Mesenchymal stem cell (in vitro differentiated cells and primary cell): ENCODE results near the gene ZKSCAN3. TPM values are rescaled to one million over a fixed set of nuclear protein-coding genes. Genes with fewer than 3 reads are reported as not detected.
A peak's percentile ranks its signal among the peaks of the same experiment; 100 is the strongest.

Experiments
- DNase-seq: peaks from one replicate; pipeline ENCODE4 v3.0.0-alpha.2; 2013
- H2AFZ ChIP-seq: one replicate; pipeline ENCODE4 v1.6.1; 2013; ENCODE audit warnings: low read depth, mild to moderate bottlenecking, control low read depth, inconsistent platforms, low read length, moderate library complexity
- H2AK5ac ChIP-seq: 2 replicates; pipeline ENCODE4 v1.6.1; 2013; ENCODE audit warnings: low read length, moderate library complexity, mild to moderate bottlenecking, inconsistent platforms; ENCODE audit not compliant: severe bottlenecking
- H2BK120ac ChIP-seq: one replicate; pipeline ENCODE4 v1.6.1; 2013; ENCODE audit warnings: low read depth, mild to moderate bottlenecking, inconsistent platforms, low read length, moderate library complexity
- H2BK12ac ChIP-seq, 2 experiments: one replicate each; pipeline ENCODE4 v1.6.1; 2013; ENCODE audit warnings: inconsistent platforms in 2 of 2, low read length in 2 of 2, mild to moderate bottlenecking in 2 of 2, moderate library complexity in 2 of 2, control low read depth in 1 of 2
- H2BK15ac ChIP-seq: one replicate; pipeline ENCODE4 v1.6.1; 2013; ENCODE audit warnings: mild to moderate bottlenecking, low read depth, inconsistent platforms; ENCODE audit not compliant: poor library complexity, severe bottlenecking
- H2BK5ac ChIP-seq: 2 replicates; pipeline ENCODE4 v1.6.1; 2013; ENCODE audit warnings: low read depth, mild to moderate bottlenecking, low read length, control low read depth, inconsistent platforms; ENCODE audit not compliant: poor library complexity, severe bottlenecking
- H3K14ac ChIP-seq, 2 experiments: one replicate each; pipeline ENCODE4 v1.6.1; 2013; ENCODE audit warnings: inconsistent platforms in 2 of 2, low read length in 2 of 2, control low read depth in 1 of 2, mild to moderate bottlenecking in 1 of 2, moderate library complexity in 1 of 2
- H3K18ac ChIP-seq, 2 experiments: one replicate each; pipeline ENCODE4 v1.6.1; 2013; ENCODE audit warnings: inconsistent platforms in 2 of 2, low read length in 2 of 2, control low read depth in 1 of 2, low read depth in 1 of 2, mild to moderate bottlenecking in 1 of 2
- H3K23ac ChIP-seq, 2 experiments: one replicate each; pipeline ENCODE4 v1.6.1; 2013; ENCODE audit warnings: inconsistent platforms in 2 of 2, low read length in 2 of 2, mild to moderate bottlenecking in 2 of 2, moderate library complexity in 2 of 2, control low read depth in 1 of 2
- H3K27ac ChIP-seq: 2 replicates; pipeline ENCODE4 v1.5.1; 2013; ENCODE audit warnings: mild to moderate bottlenecking, moderate library complexity, low read length, control low read depth, inconsistent platforms; ENCODE audit not compliant: poor library complexity, severe bottlenecking
- H3K27me3 ChIP-seq, 2 experiments: 2 replicates each; pipeline versions ENCODE4 v1.6.1 to v1.7.0; 2013; ENCODE audit warnings: low read length in 2 of 2, mild to moderate bottlenecking in 2 of 2, moderate library complexity in 2 of 2, control low read depth in 1 of 2, inconsistent platforms in 1 of 2; ENCODE audit not compliant: control insufficient read depth in 1 of 2, insufficient read depth in 1 of 2
- H3K36me3 ChIP-seq, 2 experiments: 2 replicates each; pipeline versions ENCODE4 v1.6.1 to v1.7.0; 2013; ENCODE audit warnings: low read length in 2 of 2, control low read depth in 1 of 2, inconsistent platforms in 1 of 2, low read depth in 1 of 2, mild to moderate bottlenecking in 1 of 2; ENCODE audit not compliant: insufficient read depth in 2 of 2, control insufficient read depth in 1 of 2
- H3K4ac ChIP-seq, 2 experiments: one replicate each; pipeline ENCODE4 v1.6.1; 2013; ENCODE audit warnings: inconsistent platforms in 2 of 2, low read length in 2 of 2, mild to moderate bottlenecking in 2 of 2, moderate library complexity in 2 of 2, control low read depth in 1 of 2, low read depth in 1 of 2
- H3K4me1 ChIP-seq: 2 replicates; pipeline ENCODE4 v1.6.1; 2013; ENCODE audit warnings: low read depth, low read length, control low read depth; ENCODE audit not compliant: control insufficient read depth, insufficient read depth
- H3K4me2 ChIP-seq: 2 replicates; pipeline ENCODE4 v1.6.1; 2013; ENCODE audit warnings: low read length, mild to moderate bottlenecking, inconsistent platforms; ENCODE audit not compliant: poor library complexity, severe bottlenecking
- H3K4me3 ChIP-seq, 2 experiments: 2 replicates each; pipeline versions ENCODE4 v1.5.1 to v1.7.0; 2013; ENCODE audit warnings: low read length in 2 of 2, mild to moderate bottlenecking in 2 of 2, control low read depth in 1 of 2, low read depth in 1 of 2; ENCODE audit not compliant: insufficient read depth in 1 of 2
- H3K79me1 ChIP-seq: replicated peaks from 2 replicates; pipeline ENCODE4 v1.6.1; 2013; ENCODE audit warnings: mild to moderate bottlenecking, control low read depth, low read length, inconsistent platforms; ENCODE audit not compliant: poor library complexity, severe bottlenecking
- H3K9ac ChIP-seq: 2 replicates; pipeline ENCODE4 v1.7.0; 2013; ENCODE audit warnings: mild to moderate bottlenecking, low read length, moderate library complexity
- H3K9me3 ChIP-seq: 2 replicates; pipeline ENCODE4 v1.7.0; 2013; ENCODE audit warnings: mild to moderate bottlenecking, low read length; ENCODE audit not compliant: control insufficient read depth
- H4K8ac ChIP-seq: one replicate; pipeline ENCODE4 v1.6.1; 2013; ENCODE audit warnings: inconsistent platforms, mild to moderate bottlenecking, low read length, moderate library complexity
- H4K91ac ChIP-seq: one replicate; pipeline ENCODE4 v1.6.1; 2013; ENCODE audit warnings: mild to moderate bottlenecking, low read length, inconsistent platforms
- WGBS: methylation state at CpG from one replicate; pipeline ENCODE4 v1.1.7; 2013; ENCODE audit warnings: mixed read lengths; 5-methylcytosine and 5-hydroxymethylcytosine counted together
- small RNA-seq: library from polyadenylated mRNA; stranded (forward); fragments of <200 nt; extraction: miRNeasy Mini kit (QIAGEN cat#:217004); gene quantifications from one replicate; pipeline ENCODE3, GENCODE V24; 2013; ENCODE audit warnings: low read depth

ZKSCAN3 gene

DNA sequence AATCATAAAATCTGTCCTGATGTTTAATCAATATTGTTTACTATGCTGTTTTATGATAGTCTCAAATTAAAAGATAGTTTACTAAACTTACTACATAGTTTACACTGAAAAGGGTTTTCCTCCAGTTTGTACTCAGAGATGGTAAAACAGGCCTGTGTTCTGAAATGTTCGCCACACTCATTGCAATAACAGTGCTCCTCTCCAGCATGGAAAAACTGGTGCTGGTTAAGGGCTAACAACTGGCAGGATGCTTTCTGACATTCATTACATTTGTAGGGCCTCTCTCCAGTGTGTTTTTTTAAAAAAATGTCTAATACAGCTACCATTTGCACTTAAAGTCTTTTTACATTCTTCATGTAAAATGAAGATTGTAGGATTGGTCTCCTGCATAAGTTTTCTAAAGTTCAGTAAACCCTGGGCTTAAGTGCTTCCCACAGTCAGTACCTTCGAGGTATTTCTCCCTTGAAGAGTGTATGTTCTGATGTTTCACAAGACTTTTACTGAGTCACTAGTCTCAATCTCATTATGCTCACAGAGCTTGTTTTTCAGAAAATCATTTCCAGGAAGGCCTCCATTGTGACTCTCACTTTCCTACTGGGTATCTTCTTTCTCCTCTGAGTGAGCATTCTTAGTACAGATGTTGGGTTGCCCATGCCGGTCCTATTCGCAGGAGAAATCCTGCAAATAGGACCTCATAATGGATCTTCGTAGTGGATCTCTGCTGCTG, 58.5 kb downstream of the ZKSCAN3 start:
- 85% methylated on average over 5 of the region's 5 CpGs for WGBS
- Histone ChIP-seq H3K4me1 (no peaks in the 10 kb centered on the region), H3K9me3 (no peaks in the 10 kb centered on the region), H3K4me2 (no peak overlapping the region), H2BK12ac (no peak overlapping the region), H4K91ac (no peak overlapping the region), H3K27me3 (peaks cover 0 to 5% of the 10 kb centered on the region in 2 experiments), H3K14ac (no peak overlapping the region), H3K79me1 (no peaks in the 10 kb centered on the region), H3K18ac (no peak overlapping the region), H3K27ac (no peak overlapping the region), H3K4me3 (no peak overlapping the region), H2BK15ac (no peak overlapping the region), H2AK5ac (no peak overlapping the region), H3K9ac (no peak overlapping the region), H3K23ac (no peak overlapping the region), H3K36me3 (no peaks in the 10 kb centered on the region), H2AFZ (no peak overlapping the region), H4K8ac (no peak overlapping the region), H2BK120ac (no peak overlapping the region), H2BK5ac (no peak overlapping the region), H3K4ac (no peak overlapping the region)
- DNase-seq = peak; percentile 17

- H4K91ac ChIP-seq = no peak overlapping the region
- H3K4ac ChIP-seq = no peak overlapping the region
- H2BK120ac ChIP-seq = no peak overlapping the region
- H2AK5ac ChIP-seq = no peak overlapping the region
- DNase-seq = no peak
- H3K18ac ChIP-seq = no peak overlapping the region
- H3K23ac ChIP-seq = no peak overlapping the region
- no peaks in the 10 kb centered on the region for H3K4me1 ChIP-seq
- H3K9me3 ChIP-seq = no peaks in the 10 kb centered on the region
- H3K4me3 ChIP-seq = no peak overlapping the region
- no peak overlapping the region for H3K14ac ChIP-seq
- no peak overlapping the region for H3K9ac ChIP-seq
- no peak overlapping the region for H4K8ac ChIP-seq
- H3K36me3 ChIP-seq = no peaks in the 10 kb centered on the region
- H3K4me2 ChIP-seq = no peak overlapping the region
- H2BK5ac ChIP-seq = no peak overlapping the region
- H3K79me1 ChIP-seq = no peaks in the 10 kb centered on the region
- H2BK12ac ChIP-seq = no peak overlapping the region
- H3K27me3 ChIP-seq = peaks cover 0 to 5% of the 10 kb centered on the region in 2 experiments
- H2AFZ ChIP-seq = no peak overlapping the region
- H2BK15ac ChIP-seq = no peak overlapping the region
- no peak overlapping the region for H3K27ac ChIP-seq
- 100% methylated on average over 1 of the region's 2 CpGs for WGBS
These were observed 61.0 kb downstream of the ZKSCAN3 start for GRCh38 chr6:28410767-28411166.

GRCh38 chr6:28413681-28414080, 63.9 kb downstream of the ZKSCAN3 start:
- DNase-seq = no peak
- Histone ChIP-seq H3K14ac (no peak overlapping the region), H2BK120ac (no peak overlapping the region), H3K23ac (no peak overlapping the region), H3K27me3 (no peaks in the 10 kb centered on the region), H2BK15ac (no peak overlapping the region), H3K18ac (no peak overlapping the region), H2BK12ac (no peak overlapping the region), H2BK5ac (no peak overlapping the region), H3K4me3 (no peak overlapping the region), H4K8ac (no peak overlapping the region), H3K4me2 (no peak overlapping the region), H3K4ac (no peak overlapping the region), H3K9ac (no peak overlapping the region), H3K36me3 (no peaks in the 10 kb centered on the region), H3K79me1 (no peaks in the 10 kb centered on the region), H3K9me3 (no peaks in the 10 kb centered on the region), H4K91ac (no peak overlapping the region), H3K4me1 (no peaks in the 10 kb centered on the region), H2AFZ (no peak overlapping the region), H3K27ac (no peak overlapping the region), H2AK5ac (no peak overlapping the region)

Small RNAs within 50 kb of the gene (small RNA-seq; reads per million reads assigned to genes)
- gene AL021997.1 (not detected), gene AL021997.2 (not detected), gene RNU2-45P (not detected)
